ENCODE measurements around the gene ZFHX3. TPM values are rescaled to one million over a fixed set of nuclear protein-coding genes. Genes with fewer than 3 reads are reported as not detected.

ZFHX3 gene
- total and polyA plus RNA-seq, 9 of the 15 experiments (the other 6 are each of a cell fraction or from before 2014, with no cell fraction given), result 0.01 to 0.23 (median 0.06) TPM; not detected in 4

- H3K9ac ChIP-seq (ENCODE audit: insufficient read depth in 1 of 2, low read depth in 2 of 2, low read length in 2 of 2), result no peak overlapping the region
- FAIRE-seq, result no peak
- ATAC-seq, result no peak
Measured at GRCh38 chr16:73056448-73056847, 8.5 kb upstream of the ZFHX3 start.

More at GRCh38 chr16:73056448-73056847, 8.5 kb upstream of the ZFHX3 start:
- Histone ChIP-seq H3K36me3 (ENCODE audit: control insufficient read depth, insufficient read depth, low read length) (no peaks in the 10 kb centered on the region), H3K4me2 (ENCODE audit: insufficient read depth, low read length) (no peak overlapping the region), H2AFZ (ENCODE audit: low read depth, low read length) (no peak overlapping the region), H3K27ac (ENCODE audit: extremely low read depth, low read depth, low read length) (no peak overlapping the region), H3K27me3 (ENCODE audit: control insufficient read depth in 2 of 2, insufficient read depth in 2 of 2, low read length in 2 of 2) (peaks cover 28 to 33% of the 10 kb centered on the region in 2 experiments), H3K4me1 (replicated peaks in 1 of 2; ENCODE audit: control insufficient read depth in 2 of 2, insufficient read depth in 2 of 2, low read length in 2 of 2) (peaks cover 0 to 13% of the 10 kb centered on the region in 2 experiments; a peak in 2 of 5 replicates), H3K4me3 (no peak overlapping the region), H3K9me3 (replicated peaks; ENCODE audit: control insufficient read depth, insufficient read depth, low read depth, low read length) (no peaks in the 10 kb centered on the region), H3K9me1 (ENCODE audit: control insufficient read depth, insufficient read depth, low read length) (no peaks in the 10 kb centered on the region), H3K79me2 (ENCODE audit: control insufficient read depth, insufficient read depth, low read length) (no peaks in the 10 kb centered on the region), H4K20me1 (replicated peaks; ENCODE audit: control insufficient read depth, insufficient read depth, low read length) (0 out of 2 replicates have a peak, but pooled peaks cover 3% of the 10 kb centered on the region)
- no peak for DNase-seq (ENCODE audit: extremely low read depth in 1 of 4, low spot score in 3 of 4)
- ChIA-PET POLR2A (no interaction called here), CTCF (ENCODE audit: low intra/inter-chr PET ratio) (no interaction called here)
- intact Hi-C loops (cut with micrococcal nuclease), result no loop called here
- BruUV-seq (replicated peaks), result no TSS peak
- no peak for TF ChIP-seq ZNF561 (CRISPR knock-in tag; conservative IDR thresholded peaks at IDR 0.05)
- TF ChIP-seq XRCC3 (IDR thresholded peaks at IDR 0.05), result no peak
- no peak for TF ChIP-seq XRCC4 (IDR thresholded peaks at IDR 0.05; ENCODE audit: extremely low read depth, insufficient read depth, insufficient read length)
- TF ChIP-seq E2F1 (CRISPR knock-in tag; IDR thresholded peaks at IDR 0.05), result no peak
- no peak for TF ChIP-seq NCOA6 (IDR thresholded peaks at IDR 0.05)
- TF ChIP-seq USF1 (CRISPR knock-in tag; IDR thresholded peaks at IDR 0.05), result no peak
- TF ChIP-seq CCAR2 (IDR thresholded peaks at IDR 0.05; ENCODE audit: low read depth, low read length), result no peak
- TF ChIP-seq MCM3 (IDR thresholded peaks at IDR 0.05), result no peak
- WGBS (ENCODE audit: insufficient coverage, low coverage, missing lambda C conversion rate), result 19% methylated on average over 7 of the region's 7 CpGs
- in situ Hi-C loops (cut with MboI), result no loop called here

Measured in K562 (cell line).